B cell (primary cell): ENCODE results near the gene MAPK8. TPM values are rescaled to one million over a fixed set of nuclear protein-coding genes. Genes with fewer than 3 reads are reported as not detected.

Experiments
- ATAC-seq: fragments of 200-7000 bp; cut with Tn5 transposase; one replicate; pipeline ENCODE4 v1.10.0; 2021; ENCODE audit warnings: low read depth, mild to moderate bottlenecking, moderate number of reproducible peaks, moderate library complexity
- CTCF ChIA-PET: fragments of 350-600 bp; sonication (Branson Sonifier 250); formaldehyde crosslinking; loops from one replicate; lab custom pipeline; 2021; ENCODE audit warnings: antibody characterized with exemption, inconsistent platforms; lab: Charles Lee
- POLR2A ChIA-PET: fragments of 350-600 bp; sonication (Branson Sonifier 250); formaldehyde crosslinking; loops from one replicate; lab custom pipeline; 2021; ENCODE audit warnings: antibody characterized with exemption; lab: Charles Lee
- DNase-seq: peaks from one replicate; pipeline ENCODE4 v3.0.0; 2013
- H2AFZ ChIP-seq: 2 replicates; pipeline ENCODE4 v1.6.1; 2012; ENCODE audit warnings: mild to moderate bottlenecking, low read depth, low read length; ENCODE audit not compliant: insufficient read depth, poor library complexity, severe bottlenecking
- H3K27ac ChIP-seq, 2 donors: 1 replicate in 1 of 2; 2 replicates in 1 of 2; pipeline ENCODE4 v1.5.1; 2012 to 2013; ENCODE audit warnings: low read length in 2 of 2, mild to moderate bottlenecking in 2 of 2, moderate library complexity in 1 of 2
- H3K27me3 ChIP-seq, 4 experiments: fragments of 200-600 bp in 1 of 4; sonication (generic) in 1 of 4; replicated peaks in 1 of 4; 1 replicate in 2 of 4; 2 replicates in 2 of 4; pipeline versions ENCODE4 v1.6.1 to v1.7.0; 2013 to 2016; ENCODE audit warnings: low read length in 3 of 4, mild to moderate bottlenecking in 2 of 4, mixed read lengths in 1 of 4, moderate library complexity in 1 of 4; ENCODE audit not compliant: insufficient read depth in 4 of 4, control insufficient read depth in 3 of 4; ENCODE audit errors: control extremely low read depth in 1 of 4
- H3K36me3 ChIP-seq, 2 experiments: replicated peaks in 1 of 2; 1 replicate in 1 of 2; 2 replicates in 1 of 2; pipeline versions ENCODE4 v1.6.1 to v1.7.1; 2013; ENCODE audit warnings: low read length in 1 of 2; ENCODE audit not compliant: insufficient read depth in 2 of 2, control insufficient read depth in 1 of 2; ENCODE audit errors: control extremely low read depth in 1 of 2, extremely low read depth in 1 of 2
- H3K4me1 ChIP-seq, 2 donors: fragments of 200-600 bp in 1 of 2; sonication (generic) in 1 of 2; 1 replicate in 1 of 2; 2 replicates in 1 of 2; pipeline versions ENCODE4 v1.5.1 to v1.6.1; 2013 to 2017; ENCODE audit warnings: low read length in 2 of 2; ENCODE audit not compliant: control insufficient read depth in 2 of 2, insufficient read depth in 2 of 2
- H3K4me2 ChIP-seq: replicated peaks from 2 replicates; pipeline ENCODE3; 2012; ENCODE audit warnings: mild to moderate bottlenecking, low read depth, low read length; ENCODE audit not compliant: poor library complexity, severe bottlenecking
- H3K4me3 ChIP-seq, 5 experiments: fragments of 200-600 bp in 1 of 5; sonication (generic) in 1 of 5; 1 replicate in 3 of 5; 2 replicates in 2 of 5; pipeline versions ENCODE4 v1.5.1 to v1.7.0; 2011 to 2016; ENCODE audit warnings: low read length in 4 of 5, mild to moderate bottlenecking in 4 of 5, low read depth in 2 of 5, control low read depth in 1 of 5, moderate library complexity in 1 of 5; ENCODE audit not compliant: insufficient read depth in 1 of 5; ENCODE audit errors: control extremely low read depth in 1 of 5, extremely low read depth in 1 of 5
- H3K79me2 ChIP-seq: fragments of 200-600 bp; sonication (generic); one replicate; pipeline ENCODE4 v1.6.0; 2016; ENCODE audit warnings: low read length; ENCODE audit not compliant: control insufficient read depth, insufficient read depth
- H3K9ac ChIP-seq: fragments of 200-600 bp; sonication (generic); 2 replicates; pipeline ENCODE4 v1.6.1; 2017; ENCODE audit warnings: mild to moderate bottlenecking, low read length, moderate library complexity
- H3K9me3 ChIP-seq, 3 donors: one replicate each; pipeline versions ENCODE4 v1.6.1 to v1.7.1; 2013; ENCODE audit warnings: low read length in 2 of 3; ENCODE audit not compliant: control insufficient read depth in 2 of 3, insufficient read depth in 1 of 3; ENCODE audit errors: control extremely low read depth in 1 of 3
- H4K20me1 ChIP-seq: 2 replicates; pipeline ENCODE4 v1.6.0; 2012; ENCODE audit warnings: mild to moderate bottlenecking, low read length; ENCODE audit not compliant: insufficient read depth, control insufficient read depth, poor library complexity, severe bottlenecking
- H3K27ac Mint-ChIP-seq: one replicate; pipeline ENCODE4 v1.8.0; 2021; ENCODE audit warnings: mixed read lengths
- H3K27me3 Mint-ChIP-seq: one replicate; pipeline ENCODE4 v1.8.0; 2021; ENCODE audit warnings: mixed read lengths
- H3K4me1 Mint-ChIP-seq: one replicate; pipeline ENCODE4 v1.8.0; 2021; ENCODE audit warnings: mixed read lengths
- H3K4me3 Mint-ChIP-seq: one replicate; pipeline ENCODE4 v1.8.0; 2021; ENCODE audit warnings: mixed read lengths
- H3K9me3 Mint-ChIP-seq: one replicate; pipeline ENCODE4 v1.8.0; 2022; ENCODE audit warnings: mixed read lengths; ENCODE audit not compliant: insufficient read depth
- EZH2 ChIP-seq: IDR thresholded peaks from 2 replicates; pipeline ENCODE4 v1.6.1; 2012; ENCODE audit warnings: borderline replicate concordance, low read depth, mild to moderate bottlenecking, moderate library complexity, low read length; ENCODE audit not compliant: insufficient read depth, poor library complexity, severe bottlenecking
- WGBS: methylation state at CpG from one replicate; pipeline ENCODE4 v1.1.5; 2013; ENCODE audit warnings: missing lambda C conversion rate; ENCODE audit not compliant: insufficient coverage; 5-methylcytosine and 5-hydroxymethylcytosine counted together
- intact Hi-C: fragments of 100-400 bp; cut with micrococcal nuclease; formaldehyde crosslinking; loops from one replicate; pipeline ENCODE4 v1.10.0; 2022
- polyA plus RNA-seq: library from polyadenylated mRNA; depleted of rRNA; stranded (reverse); fragments of >200 nt; gene quantifications from 2 replicates; pipeline ENCODE4 v1.2.3, GENCODE V29; 2012
- total RNA-seq, 2 donors: library from RNA; stranded (reverse); fragments of 120-200 nt in 1 of 2; gene quantifications; 1 replicate in 1 of 2; 2 replicates in 1 of 2; pipeline versions ENCODE4 v1.2.3 to v1.2.4, GENCODE V29; 2013 to 2022
- TF ChIP-seq, protein P1 (sequence below): fragments of 200-600 bp; IDR thresholded peaks from one replicate; pipeline ENCODE4 v1.8.0; 2022; ENCODE audit warnings: antibody characterized with exemption, mild to moderate bottlenecking

Gene MAPK8
- total and polyA plus RNA-seq, 2 donors (not counting 1 experiment from before 2014, with no cell fraction given), result 13.7 to 40.0 TPM

DNA sequence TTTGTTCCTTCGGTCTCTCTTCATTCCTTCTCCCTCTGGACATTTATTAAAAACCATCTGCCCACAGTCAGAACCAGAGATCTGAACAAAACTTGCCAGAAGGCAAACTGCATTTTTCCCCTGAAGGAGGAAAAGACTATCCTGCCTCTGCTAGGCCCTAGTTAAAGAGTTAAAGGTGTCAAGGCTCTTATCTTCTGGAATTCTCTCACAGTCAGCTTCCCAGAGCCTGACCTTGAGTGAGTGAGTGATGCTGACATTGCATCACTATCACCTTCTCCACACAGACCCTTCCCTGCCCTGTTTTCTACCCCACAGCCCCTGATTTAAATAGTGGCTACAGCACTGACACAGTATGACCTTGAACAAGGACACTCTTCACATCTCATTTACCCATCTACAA, 48.4 kb upstream of the MAPK8 start:
- no peaks in the 10 kb centered on the region for H3K4me1 ChIP-seq
- Mint-ChIP-seq H3K4me1 (no peaks in the 10 kb centered on the region), H3K27ac (no peak overlapping the region), H3K9me3 (no peaks in the 10 kb centered on the region), H3K4me3 (no peak overlapping the region), H3K27me3 (peaks cover 32% of the 10 kb centered on the region)
- ATAC-seq, result no peak
- POLR2A ChIA-PET, result no interaction called here
- H3K27ac ChIP-seq, result no peak overlapping the region
- no peaks in the 10 kb centered on the region for H3K9me3 ChIP-seq
- no peak overlapping the region for H3K4me2 ChIP-seq
- intact Hi-C loops, result no loop called here
- no peak for DNase-seq
- H3K36me3 ChIP-seq, result no peaks in the 10 kb centered on the region
- no peak overlapping the region for H3K4me3 ChIP-seq
- H3K9ac ChIP-seq, result no peak overlapping the region
- WGBS, result 88% methylated on average over 1 of the region's 1 CpG
- H2AFZ ChIP-seq, result no peak overlapping the region
- no peak for TF ChIP-seq EZH2
- TF ChIP-seq, protein P1, sequence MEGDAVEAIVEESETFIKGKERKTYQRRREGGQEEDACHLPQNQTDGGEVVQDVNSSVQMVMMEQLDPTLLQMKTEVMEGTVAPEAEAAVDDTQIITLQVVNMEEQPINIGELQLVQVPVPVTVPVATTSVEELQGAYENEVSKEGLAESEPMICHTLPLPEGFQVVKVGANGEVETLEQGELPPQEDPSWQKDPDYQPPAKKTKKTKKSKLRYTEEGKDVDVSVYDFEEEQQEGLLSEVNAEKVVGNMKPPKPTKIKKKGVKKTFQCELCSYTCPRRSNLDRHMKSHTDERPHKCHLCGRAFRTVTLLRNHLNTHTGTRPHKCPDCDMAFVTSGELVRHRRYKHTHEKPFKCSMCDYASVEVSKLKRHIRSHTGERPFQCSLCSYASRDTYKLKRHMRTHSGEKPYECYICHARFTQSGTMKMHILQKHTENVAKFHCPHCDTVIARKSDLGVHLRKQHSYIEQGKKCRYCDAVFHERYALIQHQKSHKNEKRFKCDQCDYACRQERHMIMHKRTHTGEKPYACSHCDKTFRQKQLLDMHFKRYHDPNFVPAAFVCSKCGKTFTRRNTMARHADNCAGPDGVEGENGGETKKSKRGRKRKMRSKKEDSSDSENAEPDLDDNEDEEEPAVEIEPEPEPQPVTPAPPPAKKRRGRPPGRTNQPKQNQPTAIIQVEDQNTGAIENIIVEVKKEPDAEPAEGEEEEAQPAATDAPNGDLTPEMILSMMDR, result no peak
- CTCF ChIA-PET, result interaction anchor here (0.7 kb wide), 1 partner anchor 43 kb away, joined by 3 read pairs; no protein-coding TSS in a partner anchor
- no peaks in the 10 kb centered on the region for H3K79me2 ChIP-seq
- H3K27me3 ChIP-seq, result peaks cover 0 to 4% (median 1%) of the 10 kb centered on the region in 4 experiments
- H4K20me1 ChIP-seq, result no peaks in the 10 kb centered on the region

DNA sequence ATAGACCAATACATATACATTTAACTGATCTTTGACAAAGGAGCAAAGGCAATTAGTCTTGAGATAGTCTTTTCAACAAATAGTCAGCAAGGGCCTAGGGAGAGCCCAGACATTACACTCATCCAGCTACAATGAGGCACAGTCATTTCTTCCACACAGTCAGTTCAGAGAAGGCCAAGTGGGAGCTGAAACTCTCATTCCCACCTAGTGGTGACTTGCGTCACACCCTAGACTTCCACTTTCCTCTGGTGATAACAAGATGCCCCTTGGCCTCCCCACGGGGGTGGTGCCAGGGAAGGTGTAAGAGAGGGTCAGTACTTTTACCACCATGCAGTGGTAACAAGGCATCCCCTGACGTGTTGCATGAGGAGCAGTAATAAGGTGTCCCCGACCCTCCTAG, 39.9 kb upstream of the MAPK8 start:
- H2AFZ ChIP-seq, result no peak overlapping the region
- no peaks in the 10 kb centered on the region for H3K9me3 ChIP-seq
- no peaks in the 10 kb centered on the region for H3K4me1 ChIP-seq
- H4K20me1 ChIP-seq, result no peaks in the 10 kb centered on the region
- 100% methylated on average over 2 of the region's 4 CpGs for WGBS
- Mint-ChIP-seq H3K4me3 (no peak overlapping the region), H3K27ac (no peak overlapping the region), H3K27me3 (no peaks in the 10 kb centered on the region), H3K4me1 (no peaks in the 10 kb centered on the region), H3K9me3 (peaks cover 2% of the 10 kb centered on the region)
- DNase-seq (no peak), ATAC-seq (no peak)
- ChIA-PET CTCF (no interaction called here), POLR2A (no interaction called here)
- no peak overlapping the region for H3K4me2 ChIP-seq
- H3K9ac ChIP-seq, result no peak overlapping the region
- no peak for TF ChIP-seq EZH2
- TF ChIP-seq, protein P1, result no peak
- intact Hi-C loops, result no loop called here
- H3K27me3 ChIP-seq, result no peaks in the 10 kb centered on the region
- no peaks in the 10 kb centered on the region for H3K36me3 ChIP-seq
- H3K79me2 ChIP-seq, result no peaks in the 10 kb centered on the region
- H3K27ac ChIP-seq, result no peak overlapping the region
- no peak overlapping the region for H3K4me3 ChIP-seq
